Nephron progenitor cell (in vitro differentiated cells): ENCODE measurements around the gene KMT2C.
A peak's percentile ranks its signal among the peaks of the same experiment; 100 is the strongest.

Experiments
- DNase-seq: peaks from one replicate; pipeline ENCODE4 v3.0.0; 2021
- H3K27ac Mint-ChIP-seq: 2 replicates; pipeline ENCODE4 v1.8.0; 2021; ENCODE audit warnings: mild to moderate bottlenecking, moderate library complexity, mixed read lengths
- H3K27me3 Mint-ChIP-seq: 2 replicates; pipeline ENCODE4 v1.8.0; 2021; ENCODE audit warnings: mild to moderate bottlenecking, low read depth, mixed read lengths; ENCODE audit not compliant: poor library complexity
- H3K36me3 Mint-ChIP-seq: 2 replicates; pipeline ENCODE4 v1.8.0; 2021; ENCODE audit warnings: low read depth, mixed read lengths
- H3K4me1 Mint-ChIP-seq: 2 replicates; pipeline ENCODE4 v1.8.0; 2021; ENCODE audit warnings: mixed read lengths
- H3K4me3 Mint-ChIP-seq: 2 replicates; pipeline ENCODE4 v1.8.0; 2021; ENCODE audit warnings: mild to moderate bottlenecking, moderate library complexity, mixed read lengths
- H3K9me3 Mint-ChIP-seq: 2 replicates; pipeline ENCODE4 v1.8.0; 2021; ENCODE audit warnings: mild to moderate bottlenecking, moderate library complexity, mixed read lengths
- TF ChIP-seq, protein P1 (sequence below): fragments of 200-600 bp; sonication (generic); IDR thresholded peaks from 2 replicates; pipeline ENCODE4 v1.5.0; 2021; ENCODE audit warnings: antibody characterized with exemption

The KMT2C gene

DNA sequence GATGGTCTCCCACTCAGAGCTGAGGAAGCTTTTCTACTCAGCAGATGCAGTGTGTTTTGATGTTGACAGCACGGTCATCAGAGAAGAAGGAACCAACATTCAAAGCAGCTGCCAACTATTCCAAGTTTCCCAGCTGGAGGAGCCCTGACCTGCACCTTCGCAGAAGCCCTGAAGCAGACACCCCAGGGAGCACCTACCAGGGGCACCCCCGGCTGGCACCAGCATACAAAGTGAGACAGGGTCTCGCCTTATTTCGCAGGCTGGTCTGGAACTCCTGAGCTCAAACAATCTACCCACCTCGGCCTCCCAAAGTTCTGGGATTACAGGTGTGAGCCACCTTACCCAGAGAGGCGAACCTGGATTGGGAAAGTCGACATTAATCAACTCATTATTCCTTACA is 68.6 kb downstream of the KMT2C start:
- no peak overlapping the region for H3K4me3 Mint-ChIP-seq
- DNase-seq = no peak
- TF ChIP-seq, protein P1, sequence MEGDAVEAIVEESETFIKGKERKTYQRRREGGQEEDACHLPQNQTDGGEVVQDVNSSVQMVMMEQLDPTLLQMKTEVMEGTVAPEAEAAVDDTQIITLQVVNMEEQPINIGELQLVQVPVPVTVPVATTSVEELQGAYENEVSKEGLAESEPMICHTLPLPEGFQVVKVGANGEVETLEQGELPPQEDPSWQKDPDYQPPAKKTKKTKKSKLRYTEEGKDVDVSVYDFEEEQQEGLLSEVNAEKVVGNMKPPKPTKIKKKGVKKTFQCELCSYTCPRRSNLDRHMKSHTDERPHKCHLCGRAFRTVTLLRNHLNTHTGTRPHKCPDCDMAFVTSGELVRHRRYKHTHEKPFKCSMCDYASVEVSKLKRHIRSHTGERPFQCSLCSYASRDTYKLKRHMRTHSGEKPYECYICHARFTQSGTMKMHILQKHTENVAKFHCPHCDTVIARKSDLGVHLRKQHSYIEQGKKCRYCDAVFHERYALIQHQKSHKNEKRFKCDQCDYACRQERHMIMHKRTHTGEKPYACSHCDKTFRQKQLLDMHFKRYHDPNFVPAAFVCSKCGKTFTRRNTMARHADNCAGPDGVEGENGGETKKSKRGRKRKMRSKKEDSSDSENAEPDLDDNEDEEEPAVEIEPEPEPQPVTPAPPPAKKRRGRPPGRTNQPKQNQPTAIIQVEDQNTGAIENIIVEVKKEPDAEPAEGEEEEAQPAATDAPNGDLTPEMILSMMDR = no peak
- H3K27me3 Mint-ChIP-seq = no peaks in the 10 kb centered on the region
- H3K9me3 Mint-ChIP-seq = peaks cover 23% of the 10 kb centered on the region
- H3K36me3 Mint-ChIP-seq = peaks cover 46% of the 10 kb centered on the region
- H3K4me1 Mint-ChIP-seq = peaks cover 11% of the 10 kb centered on the region
- no peak overlapping the region for H3K27ac Mint-ChIP-seq

DNA sequence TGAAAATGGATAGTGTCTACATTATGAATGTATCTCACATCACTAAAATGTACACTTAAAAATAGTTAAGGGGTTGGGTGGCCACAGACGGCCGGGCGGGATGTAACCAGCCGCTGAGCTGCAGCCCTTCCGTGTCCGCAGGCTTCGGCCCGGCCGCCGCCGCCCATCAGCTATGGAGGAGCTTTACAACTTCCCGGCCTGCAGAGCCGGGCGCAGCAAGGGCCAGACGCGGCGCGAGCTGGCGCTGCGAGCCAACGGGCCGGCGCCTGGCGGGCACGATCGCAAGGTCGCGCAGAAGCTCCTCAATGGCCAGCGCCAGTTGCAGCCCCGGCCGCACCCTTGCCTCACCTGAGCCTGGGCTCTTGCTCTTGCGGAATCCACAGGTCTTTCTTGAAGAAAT is 69.1 kb downstream of the KMT2C start:
- Mint-ChIP-seq H3K27ac (peak overlapping the region; percentile 71), H3K27me3 (no peaks in the 10 kb centered on the region), H3K36me3 (peaks cover 41% of the 10 kb centered on the region), H3K9me3 (peaks cover 18% of the 10 kb centered on the region), H3K4me1 (peaks cover 16% of the 10 kb centered on the region), H3K4me3 (no peak overlapping the region)
- no peak for DNase-seq
- TF ChIP-seq, protein P1 = no peak

GRCh38 chr7:152365982-152366603 is 69.7 kb downstream of the KMT2C start:
- no peaks in the 10 kb centered on the region for H3K27me3 Mint-ChIP-seq
- peaks cover 17% of the 10 kb centered on the region for H3K4me1 Mint-ChIP-seq
- peaks cover 36% of the 10 kb centered on the region for H3K36me3 Mint-ChIP-seq
- no peak for DNase-seq
- peak overlapping the region; percentile 71 for H3K27ac Mint-ChIP-seq
- H3K4me3 Mint-ChIP-seq = no peak overlapping the region
- TF ChIP-seq, protein P1 = no peak
- H3K9me3 Mint-ChIP-seq = peaks cover 14% of the 10 kb centered on the region

GRCh38 chr7:152363798-152364197 is 72.0 kb downstream of the KMT2C start:
- no peaks in the 10 kb centered on the region for H3K27me3 Mint-ChIP-seq
- peak overlapping the region; percentile 77 for H3K27ac Mint-ChIP-seq
- DNase-seq = no peak
- peaks cover 22% of the 10 kb centered on the region for H3K4me1 Mint-ChIP-seq
- H3K9me3 Mint-ChIP-seq = peaks cover 3% of the 10 kb centered on the region
- peaks cover 26% of the 10 kb centered on the region for H3K36me3 Mint-ChIP-seq
- H3K4me3 Mint-ChIP-seq = no peak overlapping the region
- TF ChIP-seq, protein P1 = no peak

- Mint-ChIP-seq H3K27ac (no peak overlapping the region), H3K4me3 (no peak overlapping the region), H3K27me3 (no peaks in the 10 kb centered on the region), H3K36me3 (peaks cover 20% of the 10 kb centered on the region), H3K9me3 (peaks cover 3% of the 10 kb centered on the region), H3K4me1 (peaks cover 22% of the 10 kb centered on the region)
- DNase-seq = no peak
- TF ChIP-seq, protein P1 = no peak
Measured at GRCh38 chr7:152362128-152362926, 73.5 kb downstream of the KMT2C start.
